ENCODE results near the gene FBXO5.
"Not testable (repeated sequence)": the region's sequence is repeated elsewhere in the genome, so short reads cannot be mapped to it uniquely, and the experiment has no call there.

GRCh38 chr6:152985300-152985699, 2.5 kb upstream of the FBXO5 start:
- not testable (repeated sequence) for TF ChIP-seq CTCF, POLR2A (IDR thresholded peaks at IDR 0.05)

Measured in body of pancreas (tissue), 4 donors.